ENCODE data around the gene CLDN18. TPM values are rescaled to one million over a fixed set of nuclear protein-coding genes. Genes with fewer than 3 reads are reported as not detected.

CLDN18 gene
- polyA plus RNA-seq, 6 donors from 2014 or later, result not detected

DNA sequence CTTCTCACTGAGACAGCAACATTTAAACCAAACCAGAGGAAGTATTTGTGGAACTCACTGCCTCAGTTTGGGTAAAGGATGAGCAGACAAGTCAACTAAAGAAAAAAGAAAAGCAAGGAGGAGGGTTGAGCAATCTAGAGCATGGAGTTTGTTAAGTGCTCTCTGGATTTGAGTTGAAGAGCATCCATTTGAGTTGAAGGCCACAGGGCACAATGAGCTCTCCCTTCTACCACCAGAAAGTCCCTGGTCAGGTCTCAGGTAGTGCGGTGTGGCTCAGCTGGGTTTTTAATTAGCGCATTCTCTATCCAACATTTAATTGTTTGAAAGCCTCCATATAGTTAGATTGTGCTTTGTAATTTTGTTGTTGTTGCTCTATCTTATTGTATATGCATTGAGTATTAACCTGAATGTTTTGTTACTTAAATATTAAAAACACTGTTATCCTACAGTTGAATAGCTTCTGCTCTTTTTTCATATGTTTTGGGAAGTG lies 23.3 kb downstream of the CLDN18 start:
- no peak for ATAC-seq (ENCODE audit: low read depth in 2 of 2)
- H3K9me3 Mint-ChIP-seq, result no peaks in the 10 kb centered on the region
- H3K4me3 Mint-ChIP-seq, result no peak overlapping the region

DNA sequence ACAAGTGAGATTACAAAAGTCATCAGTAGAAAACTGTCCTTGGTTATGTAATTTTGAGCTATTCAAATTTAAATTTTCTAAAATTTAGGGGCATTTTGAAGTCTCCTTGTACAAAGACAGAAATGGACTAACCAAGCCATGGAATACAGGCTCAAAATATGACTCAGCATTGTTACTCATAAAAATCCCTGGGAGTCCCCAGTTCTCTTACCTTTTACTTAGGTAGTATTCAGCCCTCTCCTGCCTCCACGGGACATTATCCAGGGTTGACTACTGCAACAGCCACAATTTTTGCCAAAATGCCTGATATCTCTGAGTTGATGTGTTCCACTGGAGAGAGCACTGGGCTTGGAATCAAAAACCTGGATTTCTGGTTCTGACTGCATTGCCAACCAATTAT lies 25.0 kb downstream of the CLDN18 start:
- H3K4me1 Mint-ChIP-seq, result peaks cover 0 to 2% (median 0%) of the 10 kb centered on the region in 3 donors
- no peaks in the 10 kb centered on the region for H3K36me3 Mint-ChIP-seq
- peaks cover 21 to 37% (median 23%) of the 10 kb centered on the region in 3 donors for H3K27me3 Mint-ChIP-seq
- DNase-seq (no peak), ATAC-seq (ENCODE audit: low read depth in 2 of 2) (no peak)
- H3K9me3 Mint-ChIP-seq, result peaks cover 0 to 1% (median 0%) of the 10 kb centered on the region in 7 donors
- H3K27ac Mint-ChIP-seq, result no peak overlapping the region
- H3K4me3 Mint-ChIP-seq, result no peak overlapping the region

More for the DNA sequence above, 23.3 kb downstream of the CLDN18 start:
- H3K36me3 Mint-ChIP-seq, result no peaks in the 10 kb centered on the region
- no peak overlapping the region for H3K27ac Mint-ChIP-seq
- no peak for DNase-seq
- peaks cover 0 to 2% (median 0%) of the 10 kb centered on the region in 3 donors for H3K4me1 Mint-ChIP-seq
- peaks cover 21 to 27% (median 22%) of the 10 kb centered on the region in 3 donors for H3K27me3 Mint-ChIP-seq

DNA sequence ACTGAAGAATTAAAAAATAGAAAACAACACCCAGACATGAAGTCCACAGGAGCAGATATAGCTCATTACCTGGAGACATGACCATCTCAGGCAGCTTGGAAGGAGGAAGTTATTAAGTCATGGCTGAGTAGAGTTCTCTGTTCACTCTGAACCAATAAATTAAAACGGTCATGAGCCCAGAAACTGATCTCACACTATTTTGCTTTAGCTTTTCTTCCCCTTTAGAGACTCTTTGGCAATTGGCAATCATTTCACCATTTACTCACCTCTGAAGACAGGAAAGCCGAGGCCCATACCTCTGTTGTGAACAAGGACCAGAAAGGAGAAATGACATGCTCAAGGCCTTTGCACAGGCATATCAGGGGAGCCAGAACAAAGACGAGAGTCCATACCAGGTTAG lies 26.6 kb downstream of the CLDN18 start:
- no peak overlapping the region for H3K27ac Mint-ChIP-seq
- ATAC-seq (ENCODE audit: low read depth in 2 of 2) (no peak), DNase-seq (no peak)
- H3K27me3 Mint-ChIP-seq, result peaks cover 18 to 51% (median 26%) of the 10 kb centered on the region in 3 donors
- peaks cover 0 to 2% (median 0%) of the 10 kb centered on the region in 3 donors for H3K4me1 Mint-ChIP-seq
- H3K36me3 Mint-ChIP-seq, result no peaks in the 10 kb centered on the region
- H3K9me3 Mint-ChIP-seq, result peaks cover 0 to 4% (median 0%) of the 10 kb centered on the region in 7 donors
- no peak overlapping the region for H3K4me3 Mint-ChIP-seq

DNA sequence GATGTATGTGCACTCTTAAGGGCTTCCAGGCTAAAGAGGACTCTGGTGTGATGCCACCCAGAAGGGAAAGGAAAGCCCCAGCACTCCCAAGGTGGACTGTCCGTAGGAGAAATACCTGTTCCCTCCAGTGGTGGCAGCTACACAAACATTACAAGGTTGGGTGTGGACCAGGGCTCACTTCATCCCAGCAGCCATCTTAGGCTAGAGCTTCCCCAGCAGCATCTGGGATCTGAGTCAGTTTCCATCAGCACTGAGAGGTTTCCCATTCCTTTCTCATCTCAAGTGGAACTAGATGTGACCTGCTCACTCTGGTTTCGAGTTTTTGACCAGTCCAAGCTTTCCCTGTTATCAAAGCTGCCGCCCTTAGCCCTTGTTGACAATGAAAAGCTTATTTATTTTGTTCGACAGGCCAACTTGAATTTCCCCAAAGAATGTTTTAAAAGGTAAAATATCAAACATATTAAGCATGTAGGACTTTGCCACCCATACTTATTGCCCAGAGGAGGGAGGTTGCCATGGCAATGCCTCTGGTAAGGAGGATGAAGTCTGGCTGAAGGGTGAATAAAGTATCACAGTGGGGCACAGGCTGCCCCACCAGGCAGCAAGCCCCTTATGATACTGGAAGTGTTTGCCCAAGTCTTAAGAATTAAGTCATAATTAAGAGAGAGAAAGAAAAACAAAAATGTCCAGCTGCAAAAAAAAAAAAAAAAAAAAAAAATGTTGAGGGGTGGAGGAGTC lies 28.9 kb downstream of the CLDN18 start:
- H3K4me1 Mint-ChIP-seq, result peaks cover 0 to 2% (median 0%) of the 10 kb centered on the region in 3 donors
- ATAC-seq (ENCODE audit: low read depth in 2 of 2), result no peak

DNA sequence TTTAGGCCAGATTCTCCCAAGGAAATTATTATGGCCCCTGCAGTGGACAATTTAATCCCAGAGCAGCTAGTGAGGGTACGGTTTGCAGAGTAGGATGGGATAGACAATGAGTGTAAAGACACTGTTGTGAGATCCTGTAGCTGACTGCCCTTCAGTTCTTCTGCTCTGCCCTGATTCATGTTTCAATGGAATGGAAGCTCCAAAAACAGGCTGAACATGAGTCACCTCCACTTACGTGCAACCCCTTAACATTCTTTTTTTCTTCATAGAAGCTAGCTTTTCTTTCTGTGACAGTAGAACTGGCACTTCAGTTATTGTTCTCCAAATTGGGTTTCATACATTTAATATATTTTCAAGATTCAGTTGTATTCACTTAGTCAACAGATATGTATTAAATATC lies 32.1 kb downstream of the CLDN18 start:
- peaks cover 13 to 43% (median 20%) of the 10 kb centered on the region in 3 donors for H3K27me3 Mint-ChIP-seq
- no peak overlapping the region for H3K27ac Mint-ChIP-seq
- no peak for ATAC-seq (ENCODE audit: low read depth in 2 of 2)
- H3K4me3 Mint-ChIP-seq, result no peak overlapping the region
- peaks cover 0 to 4% (median 0%) of the 10 kb centered on the region in 7 donors for H3K9me3 Mint-ChIP-seq
- DNase-seq, result no peak
- H3K36me3 Mint-ChIP-seq, result no peaks in the 10 kb centered on the region
- no peaks in the 10 kb centered on the region for H3K4me1 Mint-ChIP-seq

More for the DNA sequence above, 28.9 kb downstream of the CLDN18 start:
- DNase-seq, result no peak
- Mint-ChIP-seq H3K9me3 (peaks cover 0 to 4% (median 0%) of the 10 kb centered on the region in 7 donors), H3K27me3 (peaks cover 18 to 40% (median 23%) of the 10 kb centered on the region in 3 donors), H3K27ac (no peak overlapping the region), H3K4me3 (no peak overlapping the region), H3K36me3 (no peaks in the 10 kb centered on the region)

DNA sequence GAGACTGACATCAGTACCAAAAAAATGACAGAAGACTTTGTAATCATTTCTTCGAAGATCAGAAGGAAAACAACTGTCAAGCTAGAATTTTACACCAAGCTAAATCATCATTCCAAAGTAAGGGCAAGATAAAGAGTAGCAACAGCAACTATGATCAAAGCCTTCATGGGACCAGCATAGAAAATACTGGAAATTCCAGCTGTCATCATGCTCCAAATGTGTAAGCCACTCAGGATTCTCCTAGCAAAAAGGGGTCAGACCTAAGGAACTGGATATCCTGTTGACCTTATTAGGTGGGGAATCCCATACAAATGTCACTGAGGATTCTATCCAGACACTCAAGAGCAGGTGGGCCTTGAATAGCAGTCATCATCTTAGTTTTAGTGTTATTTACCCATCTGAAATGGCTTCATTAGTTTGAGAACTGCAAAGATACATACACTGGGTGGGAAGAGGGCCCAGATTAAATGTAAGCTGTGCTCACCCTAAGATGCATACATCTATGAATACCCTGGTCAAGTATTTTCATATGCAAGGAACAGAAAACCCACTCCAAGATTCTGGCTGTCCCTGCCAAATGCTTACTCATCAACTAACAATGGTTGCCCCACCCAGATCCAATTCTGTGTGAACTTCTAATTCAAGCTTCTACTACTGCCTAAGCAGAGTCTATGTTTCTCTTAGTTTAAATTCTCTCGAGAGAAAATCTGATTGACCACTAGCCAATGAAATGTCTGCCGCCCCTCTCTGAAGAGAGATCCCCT lies 33.5 kb downstream of the CLDN18 start:
- Mint-ChIP-seq H3K27me3 (peaks cover 13 to 33% (median 13%) of the 10 kb centered on the region in 3 donors), H3K36me3 (no peaks in the 10 kb centered on the region), H3K9me3 (peaks cover 0 to 4% (median 0%) of the 10 kb centered on the region in 7 donors), H3K4me1 (no peaks in the 10 kb centered on the region), H3K27ac (no peak overlapping the region), H3K4me3 (no peak overlapping the region)
- DNase-seq (no peak), ATAC-seq (ENCODE audit: low read depth in 2 of 2) (no peak)

DNA sequence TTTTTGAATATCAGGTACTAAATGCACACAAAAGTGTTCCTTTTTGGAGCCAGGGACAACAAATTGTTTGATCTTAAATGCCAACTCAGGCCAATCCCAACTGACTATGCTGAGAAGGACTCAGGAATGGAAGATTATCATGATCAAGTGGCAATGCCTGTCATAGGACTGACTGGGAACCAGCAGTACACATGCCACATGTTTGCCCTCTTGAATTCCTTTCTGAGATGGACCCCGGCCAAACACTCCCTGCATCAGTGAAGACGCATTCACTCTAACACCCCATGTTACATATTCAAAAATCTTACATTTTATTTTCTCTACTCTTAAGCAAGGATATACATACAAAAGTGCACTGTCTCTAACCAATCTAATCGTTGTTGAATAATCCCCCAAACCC lies 36.1 kb downstream of the CLDN18 start:
- H3K36me3 Mint-ChIP-seq, result no peaks in the 10 kb centered on the region
- ATAC-seq (ENCODE audit: low read depth in 2 of 2) (no peak), DNase-seq (no peak)
- peaks cover 13 to 30% (median 22%) of the 10 kb centered on the region in 3 donors for H3K27me3 Mint-ChIP-seq
- no peak overlapping the region for H3K27ac Mint-ChIP-seq
- H3K4me1 Mint-ChIP-seq, result no peaks in the 10 kb centered on the region
- peaks cover 0 to 9% (median 0%) of the 10 kb centered on the region in 7 donors for H3K9me3 Mint-ChIP-seq
- H3K4me3 Mint-ChIP-seq, result no peak overlapping the region

DNA sequence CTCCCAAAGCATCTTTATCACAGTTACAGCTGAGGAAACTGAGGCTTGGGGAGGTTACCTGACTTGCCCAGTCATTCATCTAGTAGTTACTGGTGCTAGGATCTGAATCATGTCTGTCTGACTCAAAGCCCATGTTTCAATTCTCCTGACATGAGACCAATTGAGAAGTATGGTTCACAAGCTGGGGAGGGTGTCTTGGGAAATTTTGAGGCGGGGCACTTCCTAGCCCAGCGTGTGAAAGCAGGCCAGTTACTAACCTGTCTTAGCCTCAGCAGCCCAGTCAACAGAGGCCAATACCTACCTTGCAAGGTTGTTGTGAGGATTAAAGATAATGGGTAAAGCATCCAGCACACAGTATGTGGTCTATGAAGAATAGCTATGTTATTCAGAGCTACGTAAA lies 37.0 kb downstream of the CLDN18 start:
- Mint-ChIP-seq H3K27ac (no peak overlapping the region), H3K4me1 (no peaks in the 10 kb centered on the region), H3K9me3 (peaks cover 0 to 9% (median 0%) of the 10 kb centered on the region in 7 donors), H3K4me3 (no peak overlapping the region), H3K27me3 (peaks cover 18 to 38% (median 24%) of the 10 kb centered on the region in 3 donors), H3K36me3 (no peaks in the 10 kb centered on the region)
- ATAC-seq (ENCODE audit: low read depth in 2 of 2), result no peak
- DNase-seq, result no peak

DNA sequence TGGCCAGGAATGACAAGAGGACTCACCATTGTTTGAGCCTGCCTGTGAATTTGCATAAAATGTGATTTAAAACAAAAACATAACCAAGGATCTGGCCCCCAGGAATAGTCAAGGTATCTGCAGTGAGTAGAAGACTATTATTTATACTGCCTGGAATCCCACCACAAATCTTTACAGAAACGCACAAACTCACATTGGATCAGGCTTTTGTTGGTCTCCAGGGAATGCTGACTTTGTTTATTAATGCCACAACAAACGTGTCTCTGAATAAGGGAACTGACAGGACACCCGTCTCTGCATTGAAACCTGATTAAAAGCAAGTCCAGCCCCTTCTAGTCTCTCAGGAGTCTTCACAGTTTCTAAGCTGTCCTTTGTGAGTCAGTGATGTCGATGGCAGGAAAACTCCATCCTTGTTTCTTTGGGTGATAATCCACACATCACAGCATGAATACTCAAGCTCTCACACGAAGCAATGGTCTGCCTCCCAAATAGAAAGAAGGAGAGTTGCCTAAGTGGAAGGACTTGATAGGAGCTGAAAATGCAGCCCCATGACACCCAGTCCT lies 37.7 kb downstream of the CLDN18 start:
- Mint-ChIP-seq H3K27me3 (peaks cover 22 to 36% (median 27%) of the 10 kb centered on the region in 3 donors), H3K36me3 (no peaks in the 10 kb centered on the region), H3K9me3 (peaks cover 0 to 8% (median 0%) of the 10 kb centered on the region in 7 donors), H3K4me3 (no peak overlapping the region), H3K4me1 (no peaks in the 10 kb centered on the region), H3K27ac (no peak overlapping the region)
- DNase-seq, result no peak
- no peak for ATAC-seq (ENCODE audit: low read depth in 2 of 2)

DNA sequence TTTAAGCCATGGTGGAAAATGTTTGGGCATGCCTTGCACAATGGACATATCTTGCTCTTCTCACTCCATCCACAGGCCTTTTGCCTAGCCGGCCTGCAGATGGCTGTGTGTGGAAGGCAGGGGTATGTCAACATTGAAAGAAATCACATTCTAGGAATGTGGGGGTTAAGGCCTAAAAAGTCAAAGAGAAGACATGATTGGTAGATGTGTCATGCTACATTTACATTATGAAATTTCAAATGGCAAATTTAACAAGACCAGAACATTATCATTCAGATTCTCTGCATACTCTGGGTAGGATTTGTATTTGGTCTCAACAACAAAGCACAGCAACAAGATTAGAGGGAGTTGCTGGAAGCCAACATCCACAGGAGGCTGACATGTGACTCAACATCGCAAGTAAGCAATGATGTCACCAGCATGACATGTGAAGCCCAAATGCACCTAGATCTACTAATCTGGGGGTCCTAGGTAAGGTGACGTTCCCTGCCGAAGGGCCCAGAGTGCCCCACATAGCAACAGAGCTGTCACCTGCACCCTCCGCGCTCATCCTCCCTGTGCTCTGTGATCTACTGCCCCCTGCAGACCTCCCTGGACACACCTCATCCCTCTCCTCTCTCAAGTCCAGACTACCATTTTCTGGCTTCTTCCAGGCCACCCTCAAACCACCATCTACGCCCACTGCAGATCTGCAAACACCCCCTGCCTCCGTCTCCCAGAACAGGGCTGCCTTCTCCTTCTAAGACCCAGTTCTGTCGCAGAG lies 39.4 kb downstream of the CLDN18 start:
- DNase-seq (no peak), ATAC-seq (ENCODE audit: low read depth in 2 of 2) (no peak)
- H3K4me3 Mint-ChIP-seq, result peak overlapping the region in 1 of 8 donors; percentile 31
- peaks cover 26 to 35% (median 27%) of the 10 kb centered on the region in 3 donors for H3K27me3 Mint-ChIP-seq
- H3K4me1 Mint-ChIP-seq, result no peaks in the 10 kb centered on the region
- no peak overlapping the region for H3K27ac Mint-ChIP-seq
- no peaks in the 10 kb centered on the region for H3K36me3 Mint-ChIP-seq
- peaks cover 0 to 5% (median 0%) of the 10 kb centered on the region in 7 donors for H3K9me3 Mint-ChIP-seq

DNA sequence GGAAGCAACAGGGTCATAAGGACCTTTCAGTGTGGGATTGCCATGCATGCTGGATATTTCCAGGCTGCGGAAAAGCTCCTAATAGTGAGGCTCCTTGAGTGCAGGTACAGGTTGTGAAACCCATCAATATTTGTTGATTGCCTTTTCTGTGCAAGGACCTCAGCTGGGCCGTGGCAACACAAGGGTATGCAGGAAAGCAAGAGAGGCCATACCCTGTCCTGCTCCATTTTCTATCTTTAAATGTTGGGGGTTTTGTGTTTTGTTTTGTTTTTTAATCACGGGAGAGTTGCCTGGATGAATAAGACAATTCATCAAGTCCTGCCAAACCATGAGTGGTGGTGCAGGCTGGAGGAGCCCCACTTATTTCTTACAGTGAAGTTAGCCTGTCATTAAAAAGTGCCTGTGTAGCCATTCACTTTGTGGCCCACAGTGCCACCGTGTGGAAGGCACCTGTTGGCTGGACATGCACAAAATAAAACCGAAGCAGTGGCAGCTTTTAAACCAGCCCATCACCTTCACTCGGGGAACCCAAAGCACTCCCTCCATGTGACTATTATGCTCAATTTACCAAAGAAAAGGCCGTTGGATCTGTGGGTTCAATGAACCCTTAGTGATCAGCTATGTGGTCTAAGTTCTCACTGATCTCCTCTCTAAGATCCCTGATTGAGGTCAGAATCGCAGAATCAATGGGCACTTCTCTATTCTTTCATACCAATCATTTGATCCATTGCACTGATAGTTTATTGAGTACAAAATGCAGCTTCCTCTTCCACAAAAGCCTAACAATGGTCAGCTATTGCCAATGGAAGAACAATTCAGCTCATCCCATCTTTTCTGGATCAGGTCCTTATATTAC lies 42.2 kb downstream of the CLDN18 start:
- DNase-seq (no peak), ATAC-seq (ENCODE audit: low read depth in 2 of 2) (no peak)
- Mint-ChIP-seq H3K27ac (no peak overlapping the region), H3K4me1 (no peaks in the 10 kb centered on the region), H3K27me3 (peaks cover 25 to 42% (median 35%) of the 10 kb centered on the region in 3 donors), H3K9me3 (peaks cover 0 to 5% (median 0%) of the 10 kb centered on the region in 7 donors), H3K36me3 (no peaks in the 10 kb centered on the region), H3K4me3 (no peak overlapping the region)

DNA sequence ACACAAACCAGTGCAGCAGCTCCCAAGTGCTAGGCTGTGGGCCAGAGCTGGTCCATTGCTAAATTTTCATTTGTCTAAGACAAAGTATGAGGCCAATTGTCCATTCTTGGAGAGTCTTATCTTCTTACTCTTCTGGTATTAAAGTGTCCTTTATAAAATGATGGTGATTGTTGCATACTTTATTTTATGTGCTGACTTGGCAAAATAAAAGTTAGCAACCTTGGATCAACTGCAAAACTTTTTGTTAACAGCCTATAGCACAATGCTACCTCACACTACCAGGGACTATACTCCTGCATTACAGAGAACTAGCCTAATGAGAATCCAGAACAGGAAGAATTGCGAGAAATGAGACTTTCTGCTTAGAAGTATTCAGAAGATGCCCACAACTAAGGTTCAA lies 44.1 kb downstream of the CLDN18 start:
- Mint-ChIP-seq H3K36me3 (no peaks in the 10 kb centered on the region), H3K4me3 (peak overlapping the region in 1 of 8 donors; percentile 12), H3K9me3 (peaks cover 0 to 5% (median 0%) of the 10 kb centered on the region in 7 donors), H3K4me1 (no peaks in the 10 kb centered on the region), H3K27ac (no peak overlapping the region), H3K27me3 (peaks cover 23 to 42% (median 35%) of the 10 kb centered on the region in 3 donors)
- DNase-seq (no peak), ATAC-seq (ENCODE audit: low read depth in 2 of 2) (no peak)
